GM12873 (cell line): ENCODE data around the gene ZNF263.

Source experiments
- TF ChIP-seq, protein P1 (sequence below): IDR thresholded peaks from 2 replicates; pipeline ENCODE4 v1.5.1; 2012; ENCODE audit warnings: low read depth, mild to moderate bottlenecking, moderate library complexity, low read length, control low read depth; ENCODE audit not compliant: insufficient read depth; ENCODE audit errors: missing control alignments

Gene ZNF263

DNA sequence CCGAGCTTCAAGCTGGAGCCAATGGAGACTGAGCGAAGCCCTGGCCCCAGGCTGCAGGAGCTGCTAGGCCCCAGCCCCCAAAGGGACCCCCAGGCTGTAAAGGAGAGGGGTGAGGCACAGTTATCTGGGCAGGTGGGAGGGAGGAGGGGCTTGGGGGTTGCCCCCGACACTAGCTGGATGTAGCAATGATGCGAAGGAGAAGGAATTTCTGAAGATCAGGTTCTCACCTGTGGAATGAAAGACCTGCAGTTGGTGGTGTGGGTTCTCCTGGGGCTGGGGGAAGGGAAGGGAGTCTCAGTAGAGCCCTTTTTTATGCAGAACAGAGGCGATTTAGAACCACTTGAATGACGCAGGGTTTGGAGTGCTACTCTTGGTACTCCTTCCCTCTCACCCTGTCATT, 1.8 kb downstream of the ZNF263 start:
- TF ChIP-seq, protein P1, sequence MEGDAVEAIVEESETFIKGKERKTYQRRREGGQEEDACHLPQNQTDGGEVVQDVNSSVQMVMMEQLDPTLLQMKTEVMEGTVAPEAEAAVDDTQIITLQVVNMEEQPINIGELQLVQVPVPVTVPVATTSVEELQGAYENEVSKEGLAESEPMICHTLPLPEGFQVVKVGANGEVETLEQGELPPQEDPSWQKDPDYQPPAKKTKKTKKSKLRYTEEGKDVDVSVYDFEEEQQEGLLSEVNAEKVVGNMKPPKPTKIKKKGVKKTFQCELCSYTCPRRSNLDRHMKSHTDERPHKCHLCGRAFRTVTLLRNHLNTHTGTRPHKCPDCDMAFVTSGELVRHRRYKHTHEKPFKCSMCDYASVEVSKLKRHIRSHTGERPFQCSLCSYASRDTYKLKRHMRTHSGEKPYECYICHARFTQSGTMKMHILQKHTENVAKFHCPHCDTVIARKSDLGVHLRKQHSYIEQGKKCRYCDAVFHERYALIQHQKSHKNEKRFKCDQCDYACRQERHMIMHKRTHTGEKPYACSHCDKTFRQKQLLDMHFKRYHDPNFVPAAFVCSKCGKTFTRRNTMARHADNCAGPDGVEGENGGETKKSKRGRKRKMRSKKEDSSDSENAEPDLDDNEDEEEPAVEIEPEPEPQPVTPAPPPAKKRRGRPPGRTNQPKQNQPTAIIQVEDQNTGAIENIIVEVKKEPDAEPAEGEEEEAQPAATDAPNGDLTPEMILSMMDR = no peak

DNA sequence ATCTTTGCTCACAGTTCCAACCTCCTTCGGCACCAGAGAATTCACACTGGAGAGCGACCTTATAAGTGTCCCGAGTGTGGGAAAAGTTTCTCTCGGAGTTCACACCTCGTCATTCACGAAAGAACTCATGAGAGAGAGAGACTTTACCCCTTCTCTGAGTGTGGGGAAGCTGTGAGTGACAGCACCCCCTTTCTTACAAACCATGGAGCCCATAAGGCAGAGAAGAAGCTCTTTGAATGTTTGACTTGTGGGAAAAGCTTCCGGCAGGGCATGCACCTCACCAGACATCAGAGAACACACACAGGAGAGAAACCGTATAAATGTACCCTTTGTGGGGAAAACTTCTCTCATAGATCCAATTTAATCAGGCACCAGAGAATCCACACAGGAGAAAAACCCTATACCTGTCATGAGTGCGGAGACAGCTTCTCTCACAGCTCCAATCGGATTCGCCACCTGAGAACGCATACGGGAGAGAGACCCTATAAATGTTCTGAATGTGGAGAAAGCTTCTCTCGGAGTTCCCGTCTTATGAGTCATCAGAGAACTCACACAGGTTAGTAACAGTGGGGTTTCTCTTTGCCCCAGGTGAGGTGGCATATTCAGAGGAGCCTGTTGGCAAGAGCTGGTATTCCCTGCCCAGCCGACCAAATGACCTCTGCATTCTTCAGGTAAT, 6.8 kb downstream of the ZNF263 start:
- TF ChIP-seq, protein P1 = no peak

- TF ChIP-seq, protein P1 = no peak
Measured at GRCh38 chr16:3292604-3293003, 9.3 kb downstream of the ZNF263 start.

- TF ChIP-seq, protein P1 = no peak
Measured at GRCh38 chr16:3295209-3295608, 11.9 kb downstream of the ZNF263 start.

DNA sequence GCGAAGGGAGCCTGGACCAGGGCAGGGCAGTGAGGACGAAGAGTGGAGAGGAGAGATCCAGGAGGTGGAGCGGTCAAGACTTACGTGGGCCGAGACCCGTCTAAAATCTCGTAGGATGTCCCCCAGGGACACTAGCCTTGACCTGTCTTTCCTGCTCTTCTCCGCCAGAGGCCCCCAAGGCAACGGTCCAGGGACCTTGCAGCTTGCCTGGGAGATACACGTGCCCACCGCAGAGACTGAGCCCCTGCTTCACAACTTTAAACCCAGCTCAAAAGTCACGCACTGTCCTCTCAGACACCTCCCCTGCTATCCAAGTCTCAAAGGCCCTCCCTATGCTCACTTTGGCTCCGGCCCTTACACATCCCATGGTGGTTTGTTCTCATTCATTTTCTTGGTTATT, 12.5 kb downstream of the ZNF263 start:
- TF ChIP-seq, protein P1 = no peak

DNA sequence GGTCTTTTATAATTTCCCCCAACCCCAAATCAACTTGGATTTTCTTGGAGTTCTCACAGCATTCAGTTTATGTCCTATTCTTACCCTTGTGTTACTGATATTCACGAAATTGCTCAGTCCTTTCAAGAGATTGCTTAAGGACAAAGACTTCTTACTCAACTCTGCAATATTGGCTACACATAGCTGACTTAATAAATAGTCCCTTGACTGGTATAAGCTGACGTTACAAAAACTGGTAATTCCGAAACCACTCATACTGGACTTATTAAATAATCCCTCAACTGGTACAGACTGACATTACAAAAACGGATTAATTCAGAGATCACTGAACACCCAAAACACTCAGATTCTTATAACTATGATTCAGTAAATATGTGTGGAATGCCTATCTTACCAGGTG, 21.1 kb downstream of the ZNF263 start:
- TF ChIP-seq, protein P1 = no peak

GRCh38 chr16:3305109-3306068, 22.1 kb downstream of the ZNF263 start, which contains the start of the genes TIGD7 and ZNF75A:
Gene TIGD7 (minus strand): TSS chr16:3305430. CDS start chr16:3300614, 4,816 bp downstream.
Gene ZNF75A (plus strand): TSS chr16:3305497. CDS start chr16:3308429, 2,932 bp downstream.
- TF ChIP-seq, protein P1 = peak; percentile 10
